Fibroblast of villous mesenchyme (primary cell): ENCODE results near the gene C1orf74. TPM values are rescaled to one million over a fixed set of nuclear protein-coding genes. Genes with fewer than 3 reads are reported as not detected.
A peak's percentile ranks its signal among the peaks of the same experiment; 100 is the strongest.
"Not testable (repeated sequence)": the region's sequence is repeated elsewhere in the genome, so short reads cannot be mapped to it uniquely, and the experiment has no call there.

Experiments
- DNase-seq: peaks from one replicate; pipeline ENCODE4 v3.0.0-alpha.2; 2010; ENCODE audit warnings: low read depth
- H3K4me3 ChIP-seq: 2 replicates; pipeline ENCODE4 v1.5.1; 2011; ENCODE audit warnings: low read depth, mild to moderate bottlenecking, low read length
- total RNA-seq: library from RNA; depleted of rRNA; stranded (reverse); fragments of >200 nt; gene quantifications from 2 replicates; pipeline ENCODE4 v1.2.3, GENCODE V29; 2012
- TF ChIP-seq, protein P1 (sequence below): IDR thresholded peaks from 2 replicates; pipeline ENCODE4 v1.5.1; 2012; ENCODE audit warnings: low read depth, mild to moderate bottlenecking, low read length; ENCODE audit not compliant: insufficient read depth

Gene C1orf74
- total RNA-seq, 1 donor, result 3.0 TPM

- H3K4me3 ChIP-seq, result no peak overlapping the region
- TF ChIP-seq, protein P1, sequence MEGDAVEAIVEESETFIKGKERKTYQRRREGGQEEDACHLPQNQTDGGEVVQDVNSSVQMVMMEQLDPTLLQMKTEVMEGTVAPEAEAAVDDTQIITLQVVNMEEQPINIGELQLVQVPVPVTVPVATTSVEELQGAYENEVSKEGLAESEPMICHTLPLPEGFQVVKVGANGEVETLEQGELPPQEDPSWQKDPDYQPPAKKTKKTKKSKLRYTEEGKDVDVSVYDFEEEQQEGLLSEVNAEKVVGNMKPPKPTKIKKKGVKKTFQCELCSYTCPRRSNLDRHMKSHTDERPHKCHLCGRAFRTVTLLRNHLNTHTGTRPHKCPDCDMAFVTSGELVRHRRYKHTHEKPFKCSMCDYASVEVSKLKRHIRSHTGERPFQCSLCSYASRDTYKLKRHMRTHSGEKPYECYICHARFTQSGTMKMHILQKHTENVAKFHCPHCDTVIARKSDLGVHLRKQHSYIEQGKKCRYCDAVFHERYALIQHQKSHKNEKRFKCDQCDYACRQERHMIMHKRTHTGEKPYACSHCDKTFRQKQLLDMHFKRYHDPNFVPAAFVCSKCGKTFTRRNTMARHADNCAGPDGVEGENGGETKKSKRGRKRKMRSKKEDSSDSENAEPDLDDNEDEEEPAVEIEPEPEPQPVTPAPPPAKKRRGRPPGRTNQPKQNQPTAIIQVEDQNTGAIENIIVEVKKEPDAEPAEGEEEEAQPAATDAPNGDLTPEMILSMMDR, result peak; percentile 10
- no peak for DNase-seq
Observed at GRCh38 chr1:209797978-209798639, 13.8 kb upstream of the C1orf74 start.

GRCh38 chr1:209793711-209794110 is 9.4 kb upstream of the C1orf74 start:
- H3K4me3 ChIP-seq, DNase-seq: not testable (repeated sequence)

- TF ChIP-seq, protein P1, result no peak
- H3K4me3 ChIP-seq, result no peak overlapping the region
- no peak for DNase-seq
Observed at GRCh38 chr1:209791920-209792319, 7.6 kb upstream of the C1orf74 start.

DNA sequence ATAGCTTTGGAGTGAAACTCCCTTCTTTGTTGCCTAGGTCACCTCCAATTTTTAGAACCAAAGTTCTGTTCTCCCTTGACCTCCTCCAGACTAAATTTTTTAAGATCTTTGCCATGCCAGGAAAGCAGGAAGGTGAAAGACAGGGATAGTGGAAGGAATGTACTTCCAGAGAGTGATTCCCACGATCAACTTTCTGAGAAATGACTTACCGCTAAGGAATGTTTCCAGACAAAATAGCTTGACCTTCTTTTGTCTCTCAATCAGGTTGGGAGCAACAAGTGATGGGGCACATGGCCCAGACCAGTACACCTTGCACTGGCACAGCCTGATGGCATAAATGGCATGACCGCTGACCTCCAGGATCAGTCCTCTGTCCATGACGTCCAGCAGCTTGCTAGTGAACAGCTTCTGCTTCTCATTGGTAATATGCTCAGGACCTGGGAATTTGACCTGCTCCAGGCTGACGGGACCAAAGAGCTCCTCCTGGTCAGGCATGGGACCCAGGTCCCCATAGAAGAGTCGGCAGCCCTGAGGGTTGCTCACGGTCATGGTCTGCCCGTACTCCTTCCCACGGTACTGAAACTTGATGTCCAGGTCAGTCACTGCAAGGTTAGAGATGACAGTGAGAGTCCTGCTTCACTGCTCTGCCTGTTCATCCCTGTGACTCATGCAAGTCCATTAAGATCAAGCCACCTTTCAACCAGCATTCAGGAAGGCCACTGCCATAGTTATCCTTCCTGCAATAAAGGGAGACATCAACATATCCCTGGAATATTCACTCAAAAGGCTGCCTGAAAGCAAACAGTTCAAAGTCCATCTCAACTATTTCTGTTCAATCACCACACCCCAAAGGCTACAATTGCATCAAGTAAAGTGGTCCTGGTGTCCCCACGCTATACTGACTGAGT is 6.2 kb upstream of the C1orf74 start:
- no peak for DNase-seq
- TF ChIP-seq, protein P1, result no peak
- H3K4me3 ChIP-seq, result no peak overlapping the region

DNA sequence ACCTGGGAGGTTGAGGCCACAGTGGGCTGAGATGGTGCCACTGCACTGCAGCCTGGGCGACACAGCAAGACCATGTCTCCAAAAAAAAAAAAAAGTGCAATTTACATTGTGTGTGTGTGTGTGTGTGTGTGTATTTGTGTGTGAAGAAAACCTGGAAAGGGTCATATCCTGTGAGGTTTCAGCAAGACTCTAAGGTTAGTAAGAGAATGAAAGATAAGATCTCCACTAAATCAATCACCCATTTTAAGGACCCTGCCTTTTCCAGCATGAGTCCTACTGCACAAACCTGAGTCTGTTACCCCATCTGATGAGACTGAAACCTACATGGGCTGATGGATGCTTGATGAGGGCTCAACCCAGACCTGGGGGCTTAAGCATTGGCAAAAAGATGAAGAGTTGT is 4.9 kb upstream of the C1orf74 start:
- TF ChIP-seq, protein P1, result no peak
- H3K4me3 ChIP-seq, result no peak overlapping the region
- no peak for DNase-seq

GRCh38 chr1:209787551-209787950 is 3.2 kb upstream of the C1orf74 start:
- H3K4me3 ChIP-seq, result no peak overlapping the region
- TF ChIP-seq, protein P1, result no peak
- DNase-seq, result no peak

- DNase-seq, result no peak
- no peak overlapping the region for H3K4me3 ChIP-seq
- TF ChIP-seq, protein P1, result no peak
Observed at GRCh38 chr1:209786146-209786545, 1.8 kb upstream of the C1orf74 start.
